Endothelial cell of umbilical vein (primary cell): ENCODE data around the gene CEP120.

Experiments used
- CTCF ChIP-seq, 2 donors: IDR thresholded peaks; 1 replicate in 1 of 2; 2 replicates in 1 of 2; pipeline ENCODE4 v1.5.1; 2011; ENCODE audit warnings: low read length in 2 of 2, mild to moderate bottlenecking in 2 of 2, moderate library complexity in 2 of 2, control low read depth in 1 of 2, inconsistent platforms in 1 of 2, low read depth in 1 of 2; ENCODE audit not compliant: insufficient read depth in 1 of 2; ENCODE audit errors: extremely low read depth in 1 of 2
- EZH2 ChIP-seq: IDR thresholded peaks from 2 replicates; pipeline ENCODE4 v1.6.1; 2012; ENCODE audit warnings: borderline replicate concordance, low read depth, mild to moderate bottlenecking, moderate library complexity, low read length, inconsistent platforms; ENCODE audit not compliant: severe bottlenecking
- FOS ChIP-seq: IDR thresholded peaks from 2 replicates; pipeline ENCODE4 v1.6.1; 2011; ENCODE audit warnings: mild to moderate bottlenecking, low read length, moderate library complexity, borderline replicate concordance; ENCODE audit not compliant: insufficient read depth
- JUN ChIP-seq: IDR thresholded peaks from 2 replicates; pipeline ENCODE4 v1.6.1; 2011; ENCODE audit warnings: borderline replicate concordance, low read depth; ENCODE audit not compliant: insufficient read length, insufficient read depth
- MAX ChIP-seq: IDR thresholded peaks from 2 replicates; pipeline ENCODE4 v1.6.1; 2011; ENCODE audit not compliant: insufficient read depth, insufficient read length
- MYC ChIP-seq: IDR thresholded peaks from one replicate; pipeline ENCODE4 v1.6.1; 2011; ENCODE audit warnings: mild to moderate bottlenecking, low read depth, low read length
- POLR2A ChIP-seq: IDR thresholded peaks from 2 replicates; pipeline ENCODE4 v1.6.1; 2012; ENCODE audit warnings: low read depth, mild to moderate bottlenecking, control low read depth, low read length
- POLR2AphosphoS5 ChIP-seq: IDR thresholded peaks from 2 replicates; pipeline ENCODE4 v1.6.1; 2012; ENCODE audit warnings: low read depth, mild to moderate bottlenecking, control low read depth, low read length, moderate library complexity; ENCODE audit not compliant: insufficient read depth

- TF ChIP-seq CTCF (IDR thresholded peaks at IDR 0.05; ENCODE audit: extremely low read depth in 1 of 2, insufficient read depth in 1 of 2, low read depth in 1 of 2, low read length in 2 of 2): no peak
- no peak for TF ChIP-seq POLR2A
- TF ChIP-seq MAX: no peak
- TF ChIP-seq MYC: no peak
- TF ChIP-seq POLR2AphosphoS5: no peak
- no peak for TF ChIP-seq FOS
- no peak for TF ChIP-seq EZH2
- no peak for TF ChIP-seq JUN
Observed at GRCh38 chr5:123299136-123299535, 124.1 kb downstream of the CEP120 start.
